HCT116 (cell line): Measurements from ENCODE around the gene SLC10A7. TPM values are rescaled to one million over a fixed set of nuclear protein-coding genes. Genes with fewer than 3 reads are reported as not detected.

Experiments
- ATAC-seq: fragments of 200-7000 bp; cut with Tn5 transposase; 2 replicates; pipeline ENCODE4 v1.9.1; 2020; ENCODE audit warnings: mild to moderate bottlenecking, moderate library complexity
- BruUV-seq: library from RNA; stranded (reverse); fragments of 400-500 nt; replicated peaks from 2 replicates; lab custom pipeline; 2021; lab: Mats Ljungman, UMichigan
- CTCF ChIA-PET: fragments of 300-600 bp; sonication (Branson Sonifier 250); formaldehyde crosslinking; loops from one replicate; lab custom pipeline; 2021; ENCODE audit warnings: antibody characterized with exemption; lab: Charles Lee
- POLR2A ChIA-PET: fragments of 300-600, 350-600 bp; sonication (Branson Sonifier 250); formaldehyde crosslinking; loops from one replicate; lab custom pipeline; 2021; ENCODE audit warnings: antibody characterized with exemption; lab: Charles Lee
- RAD21 ChIA-PET, 2 experiments: fragments of 300-600 bp; sonication (Branson Sonifier 250); formaldehyde crosslinking; loops; one replicate each; lab custom pipeline; 2023; ENCODE audit warnings: low total read pairs in 2 of 2; ENCODE audit not compliant: uncharacterized antibody in 2 of 2, unreplicated experiment in 2 of 2, low non-redundant PET in 1 of 2; lab: Charles Lee
- DNase-seq: peaks from one replicate; pipeline ENCODE4 v3.0.0-alpha.2; 2010; ENCODE audit warnings: low read depth, low spot score
- H2AFZ ChIP-seq: fragments of 200-600 bp; shearing (Covaris generic), sonication (generic); 2 replicates; pipeline ENCODE4 v1.6.1; 2017; ENCODE audit warnings: low read depth, mixed run types, mixed read lengths, antibody characterized with exemption, low read length; ENCODE audit not compliant: poor library complexity, severe bottlenecking
- H3K27ac ChIP-seq: 2 replicates; pipeline ENCODE4 v1.5.1; 2012; ENCODE audit warnings: low read depth, low read length
- H3K27me3 ChIP-seq: fragments of 200-600 bp; sonication (generic); 2 replicates; pipeline ENCODE4 v1.6.1; 2016; ENCODE audit warnings: mixed run types, low read length, mixed read lengths; ENCODE audit not compliant: insufficient read depth
- H3K36me3 ChIP-seq, 2 experiments: fragments of 200-500 bp in 1 of 2; fragments of 200-600 bp in 1 of 2; sonication (Bioruptor generic) in 1 of 2; sonication (generic) in 1 of 2; 2 replicates each; pipeline versions ENCODE4 v1.5.1 to v1.6.1; 2014 to 2016; ENCODE audit warnings: low read length in 2 of 2, inconsistent platforms in 1 of 2, mixed read lengths in 1 of 2, mixed run types in 1 of 2; ENCODE audit not compliant: insufficient read depth in 2 of 2, control insufficient read depth in 1 of 2
- H3K4me1 ChIP-seq, 2 experiments: fragments of 200-600 bp in 1 of 2; sonication (generic) in 1 of 2; 2 replicates each; pipeline versions ENCODE4 v1.5.1 to v1.6.1; 2012 to 2017; ENCODE audit warnings: low read length in 2 of 2, inconsistent platforms in 1 of 2, mild to moderate bottlenecking in 1 of 2, mixed read lengths in 1 of 2, mixed run types in 1 of 2, moderate library complexity in 1 of 2; ENCODE audit not compliant: insufficient read depth in 2 of 2, control insufficient read depth in 1 of 2
- H3K4me2 ChIP-seq: fragments of 200-600 bp; sonication (generic); 2 replicates; pipeline ENCODE4 v1.6.1; 2017; ENCODE audit warnings: mixed run types, low read length, mixed read lengths
- H3K4me3 ChIP-seq, 2 experiments: fragments of 200-600 bp in 1 of 2; sonication (generic) in 1 of 2; replicated peaks in 1 of 2; 2 replicates each; pipeline ENCODE4 v1.5.1; 2011 to 2016; ENCODE audit warnings: low read length in 2 of 2, control low read depth in 1 of 2, low read depth in 1 of 2, mild to moderate bottlenecking in 1 of 2, mixed read lengths in 1 of 2, mixed run types in 1 of 2
- H3K79me2 ChIP-seq: fragments of 200-600 bp; sonication (generic); 2 replicates; pipeline ENCODE4 v1.6.1; 2017; ENCODE audit warnings: mild to moderate bottlenecking, mixed run types, low read length, moderate library complexity, mixed read lengths; ENCODE audit not compliant: insufficient read depth
- H3K9ac ChIP-seq: fragments of 200-600 bp; sonication (generic); 2 replicates; pipeline ENCODE4 v1.6.1; 2016; ENCODE audit warnings: low read length, mixed read lengths
- H3K9me2 ChIP-seq: fragments of 200-600 bp; sonication (generic), shearing (Covaris generic); 2 replicates; pipeline ENCODE4 v1.6.1; 2017; ENCODE audit warnings: mixed run types, mild to moderate bottlenecking, moderate library complexity; ENCODE audit not compliant: insufficient read depth
- H3K9me3 ChIP-seq, 2 experiments: fragments of 200-500 bp in 1 of 2; fragments of 200-600 bp in 1 of 2; sonication (Bioruptor generic) in 1 of 2; sonication (generic) in 1 of 2; 2 replicates each; pipeline ENCODE4 v1.6.1; 2014 to 2017; ENCODE audit warnings: low read length in 2 of 2, mixed read lengths in 2 of 2, inconsistent platforms in 1 of 2, low read depth in 1 of 2, mild to moderate bottlenecking in 1 of 2, mixed run types in 1 of 2, moderate library complexity in 1 of 2; ENCODE audit not compliant: control insufficient read depth in 1 of 2, insufficient read depth in 1 of 2
- H4K20me1 ChIP-seq: fragments of 200-600 bp; sonication (generic), shearing (Covaris generic); 2 replicates; pipeline ENCODE4 v1.6.1; 2017; ENCODE audit warnings: mixed run types, mild to moderate bottlenecking, moderate library complexity; ENCODE audit not compliant: insufficient read depth
- CTCF ChIP-seq, 3 experiments: fragments of 200-600 bp in 1 of 3; sonication (generic) in 1 of 3; IDR thresholded peaks in 2 of 3; conservative IDR thresholded peaks in 1 of 3; 2 replicates each; pipeline ENCODE4 v1.5.1; 2012 to 2017; ENCODE audit warnings: low read depth in 2 of 3, low read length in 2 of 3, antibody characterized with exemption in 1 of 3, borderline replicate concordance in 1 of 3, control low read depth in 1 of 3, mild to moderate bottlenecking in 1 of 3, mixed read lengths in 1 of 3, mixed run types in 1 of 3, moderate library complexity in 1 of 3; ENCODE audit not compliant: insufficient read depth in 1 of 3
- EGR1 ChIP-seq: IDR thresholded peaks from 2 replicates; pipeline ENCODE4 v1.6.1; 2012; ENCODE audit warnings: low read depth
- ELF1 ChIP-seq: IDR thresholded peaks from 2 replicates; pipeline ENCODE4 v1.6.1; 2012; ENCODE audit warnings: low read depth, borderline replicate concordance
- EZH2 ChIP-seq: fragments of 200-600 bp; sonication (generic); IDR thresholded peaks from 2 replicates; pipeline ENCODE4 v1.6.1; 2017; ENCODE audit warnings: antibody characterized with exemption, mixed run types
- EZH2phosphoT487 ChIP-seq: fragments of 200-600 bp; IDR thresholded peaks from 2 replicates; pipeline ENCODE4 v1.6.1; 2018; ENCODE audit warnings: antibody characterized with exemption, borderline replicate concordance
- JUND ChIP-seq: IDR thresholded peaks from 2 replicates; pipeline ENCODE4 v1.6.1; 2012
- SIN3A ChIP-seq: IDR thresholded peaks from 2 replicates; pipeline ENCODE4 v1.6.1; 2012; ENCODE audit warnings: low read depth
- SRF ChIP-seq: IDR thresholded peaks from 2 replicates; pipeline ENCODE4 v1.6.1; 2012; ENCODE audit warnings: low read depth
- TCF7L2 ChIP-seq: IDR thresholded peaks from 2 replicates; pipeline ENCODE4 v1.7.0; 2011; ENCODE audit warnings: borderline replicate concordance, inconsistent platforms; ENCODE audit not compliant: insufficient read depth, insufficient read length; ENCODE audit errors: extremely low read depth
- YY1 ChIP-seq: IDR thresholded peaks from 2 replicates; pipeline ENCODE4 v1.6.1; 2011; ENCODE audit warnings: low read length, low read depth, moderate library complexity, mild to moderate bottlenecking; ENCODE audit not compliant: insufficient replicate concordance; ENCODE audit errors: extremely low read depth
- ZNF274 ChIP-seq: fragments of 200-500 bp; sonication (Bioruptor generic); IDR thresholded peaks from 2 replicates; pipeline ENCODE4 v1.6.1; 2014; ENCODE audit warnings: mild to moderate bottlenecking, low read depth, low read length, inconsistent platforms
- intact Hi-C: fragments of 100-400 bp; cut with micrococcal nuclease; formaldehyde crosslinking; loops from 2 replicates; pipeline ENCODE4 v1.10.0; 2022
- total RNA-seq: library from RNA; stranded (reverse); gene quantifications from one replicate; pipeline ENCODE4 v1.2.1, GENCODE V29; 2021; ENCODE audit not compliant: unreplicated experiment

SLC10A7 gene
- total RNA-seq, 1 experiment from 2014 or later = 5.5 TPM

- no peaks in the 10 kb centered on the region for H3K4me1 ChIP-seq
- BruUV-seq = no TSS peak
- no peak overlapping the region for H3K4me3 ChIP-seq
- no peaks in the 10 kb centered on the region for H3K27me3 ChIP-seq
- RAD21 ChIA-PET = no interaction called here
- H3K9ac ChIP-seq = no peak overlapping the region
- H2AFZ ChIP-seq = no peak overlapping the region
- CTCF ChIA-PET = interaction anchor here (1.3 kb wide), 1 partner anchor 9 kb away, joined by 3 read pairs; no protein-coding TSS in a partner anchor
- intact Hi-C loops = no loop called here
- no peaks in the 10 kb centered on the region for H3K9me3 ChIP-seq
- DNase-seq (no peak), ATAC-seq (peak; percentile 53; the same call in 1 of the 2 replicates)
- POLR2A ChIA-PET = no interaction called here
- no peaks in the 10 kb centered on the region for H4K20me1 ChIP-seq
- TF ChIP-seq EZH2 (no peak), CTCF (IDR thresholded peaks at IDR 0.05 in 2 of 3, conservative IDR thresholded peaks at IDR 0.05 in 1 of 3; ENCODE audit: borderline replicate concordance in 1 of 3, insufficient read depth in 1 of 3, low read depth in 2 of 3, low read length in 2 of 3) (peak in 2 of 3 experiments; percentile 16 to 24; a peak in 1 of 6 replicates), SRF (no peak)
- H3K79me2 ChIP-seq = no peaks in the 10 kb centered on the region
- H3K27ac ChIP-seq = no peak overlapping the region
- no peaks in the 10 kb centered on the region for H3K36me3 ChIP-seq
- H3K9me2 ChIP-seq = no peaks in the 10 kb centered on the region
- H3K4me2 ChIP-seq = no peak overlapping the region
Measured at GRCh38 chr4:146291313-146291712, 230.4 kb downstream of the SLC10A7 start.

GRCh38 chr4:146288193-146288592 lies 233.5 kb downstream of the SLC10A7 start:
- intact Hi-C loops = no loop called here
- RAD21 ChIA-PET = no interaction called here

More at GRCh38 chr4:146288193-146288592, 233.5 kb downstream of the SLC10A7 start:
- Histone ChIP-seq H3K36me3 (no peaks in the 10 kb centered on the region), H3K27ac (no peak overlapping the region), H3K4me3 (no peak overlapping the region), H3K9me2 (no peaks in the 10 kb centered on the region), H3K79me2 (no peaks in the 10 kb centered on the region), H4K20me1 (no peaks in the 10 kb centered on the region), H3K27me3 (no peaks in the 10 kb centered on the region), H3K9me3 (no peaks in the 10 kb centered on the region), H2AFZ (no peak overlapping the region), H3K4me1 (no peaks in the 10 kb centered on the region), H3K4me2 (no peak overlapping the region), H3K9ac (no peak overlapping the region)
- BruUV-seq = no TSS peak
- ATAC-seq = no peak
- CTCF ChIA-PET = no interaction called here
- no peak for TF ChIP-seq EZH2phosphoT487
- TF ChIP-seq ELF1 = no peak
- TF ChIP-seq CTCF (IDR thresholded peaks at IDR 0.05 in 2 of 3, conservative IDR thresholded peaks at IDR 0.05 in 1 of 3; ENCODE audit: borderline replicate concordance in 1 of 3, insufficient read depth in 1 of 3, low read depth in 2 of 3, low read length in 2 of 3) = no peak
- no peak for TF ChIP-seq SRF
- no peak for TF ChIP-seq ZNF274
- no peak for TF ChIP-seq TCF7L2
- no peak for TF ChIP-seq JUND
- TF ChIP-seq EGR1 = no peak
- TF ChIP-seq YY1 = no peak
- no peak for TF ChIP-seq SIN3A
- DNase-seq = no peak
- POLR2A ChIA-PET = no interaction called here
